C4-2B (cell line): ENCODE data around the gene CRYBA2.
A peak's percentile ranks its signal among the peaks of the same experiment; 100 is the strongest.

Experiments
- ZFX ChIP-seq: fragments of 450-650 bp; IDR thresholded peaks from 2 replicates; pipeline ENCODE4 v1.6.1; 2017
- TF ChIP-seq, protein P1 (sequence below): fragments of 450-650 bp; conservative IDR thresholded peaks from 2 replicates; pipeline ENCODE4 v1.5.1; 2017; ENCODE audit warnings: mild to moderate bottlenecking

DNA sequence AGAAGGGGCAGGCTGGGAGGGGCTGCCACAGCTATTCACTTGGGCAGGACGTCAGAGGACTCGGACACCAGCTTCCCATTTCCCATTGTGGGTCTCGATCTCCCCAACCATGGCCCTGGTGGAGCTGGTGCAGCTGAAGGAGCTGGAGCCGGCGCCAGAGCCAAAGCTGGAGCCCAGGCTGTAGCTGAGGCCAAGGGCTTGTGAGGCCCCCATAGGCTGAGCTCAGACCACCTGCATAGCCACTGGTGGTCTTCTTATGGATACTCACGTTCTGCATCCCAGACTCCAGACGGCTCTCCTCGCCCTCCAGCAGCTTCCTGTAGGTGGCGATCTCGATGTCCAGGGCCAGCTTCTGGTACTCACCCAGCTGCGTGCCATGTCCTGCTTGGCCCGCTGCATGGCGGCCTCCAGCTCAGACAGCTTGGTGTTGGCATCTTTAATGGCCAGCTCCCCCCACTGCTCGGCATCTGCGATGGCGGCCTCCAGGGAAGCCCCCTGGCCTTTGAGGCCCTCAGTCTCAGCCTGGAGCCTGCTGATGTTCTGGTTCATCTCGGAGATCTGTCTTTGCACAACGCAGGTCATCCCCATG is 39.8 kb downstream of the CRYBA2 start:
- TF ChIP-seq, protein P1, sequence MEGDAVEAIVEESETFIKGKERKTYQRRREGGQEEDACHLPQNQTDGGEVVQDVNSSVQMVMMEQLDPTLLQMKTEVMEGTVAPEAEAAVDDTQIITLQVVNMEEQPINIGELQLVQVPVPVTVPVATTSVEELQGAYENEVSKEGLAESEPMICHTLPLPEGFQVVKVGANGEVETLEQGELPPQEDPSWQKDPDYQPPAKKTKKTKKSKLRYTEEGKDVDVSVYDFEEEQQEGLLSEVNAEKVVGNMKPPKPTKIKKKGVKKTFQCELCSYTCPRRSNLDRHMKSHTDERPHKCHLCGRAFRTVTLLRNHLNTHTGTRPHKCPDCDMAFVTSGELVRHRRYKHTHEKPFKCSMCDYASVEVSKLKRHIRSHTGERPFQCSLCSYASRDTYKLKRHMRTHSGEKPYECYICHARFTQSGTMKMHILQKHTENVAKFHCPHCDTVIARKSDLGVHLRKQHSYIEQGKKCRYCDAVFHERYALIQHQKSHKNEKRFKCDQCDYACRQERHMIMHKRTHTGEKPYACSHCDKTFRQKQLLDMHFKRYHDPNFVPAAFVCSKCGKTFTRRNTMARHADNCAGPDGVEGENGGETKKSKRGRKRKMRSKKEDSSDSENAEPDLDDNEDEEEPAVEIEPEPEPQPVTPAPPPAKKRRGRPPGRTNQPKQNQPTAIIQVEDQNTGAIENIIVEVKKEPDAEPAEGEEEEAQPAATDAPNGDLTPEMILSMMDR = peak; percentile 27
- TF ChIP-seq ZFX = no peak
